Glomerular endothelial cell (primary cell): ENCODE measurements around the gene KTN1. TPM values are rescaled to one million over a fixed set of nuclear protein-coding genes. Genes with fewer than 3 reads are reported as not detected.

Source experiments
- DNase-seq: peaks from one replicate; pipeline ENCODE4 v3.0.0-alpha.2; 2011; ENCODE audit warnings: low read depth, low spot score; ENCODE audit errors: extremely low read depth
- total RNA-seq: library from RNA; depleted of rRNA; stranded (reverse); fragments of >200 nt; gene quantifications from 2 replicates; pipeline ENCODE4 v1.2.3, GENCODE V29; 2015

Gene KTN1
- total RNA-seq, 1 donor from 2014 or later: 94.2 TPM

GRCh38 chr14:55604900-55605418, 25.0 kb downstream of the KTN1 start:
- no peak for DNase-seq

GRCh38 chr14:55605793-55606192, 25.8 kb downstream of the KTN1 start:
- no peak for DNase-seq

GRCh38 chr14:55607386-55607785, 27.4 kb downstream of the KTN1 start:
- no peak for DNase-seq

GRCh38 chr14:55609681-55610080, 29.7 kb downstream of the KTN1 start:
- no peak for DNase-seq

GRCh38 chr14:55610713-55611370, 30.8 kb downstream of the KTN1 start:
- no peak for DNase-seq

GRCh38 chr14:55611859-55612258, 31.9 kb downstream of the KTN1 start:
- DNase-seq: no peak

GRCh38 chr14:55614304-55614703, 34.3 kb downstream of the KTN1 start:
- DNase-seq: no peak

- DNase-seq: no peak
These were observed 40.3 kb downstream of the KTN1 start for GRCh38 chr14:55620277-55620676.

- DNase-seq: no peak
These were observed 41.0 kb downstream of the KTN1 start for GRCh38 chr14:55620981-55621380.

GRCh38 chr14:55621391-55621790, 41.4 kb downstream of the KTN1 start:
- DNase-seq: no peak

GRCh38 chr14:55624913-55625312, 44.9 kb downstream of the KTN1 start:
- no peak for DNase-seq

GRCh38 chr14:55625481-55625880, 45.5 kb downstream of the KTN1 start:
- no peak for DNase-seq

- no peak for DNase-seq
These were observed 46.1 kb downstream of the KTN1 start for GRCh38 chr14:55626131-55626530.

- no peak for DNase-seq
These were observed 48.4 kb downstream of the KTN1 start for GRCh38 chr14:55628426-55628825.

- no peak for DNase-seq
These were observed 58.7 kb downstream of the KTN1 start for GRCh38 chr14:55638665-55639064.

- DNase-seq: no peak
These were observed 61.3 kb downstream of the KTN1 start for GRCh38 chr14:55641290-55641689.

GRCh38 chr14:55641954-55642353, 61.9 kb downstream of the KTN1 start:
- no peak for DNase-seq

GRCh38 chr14:55645145-55645544, 65.1 kb downstream of the KTN1 start:
- no peak for DNase-seq

- no peak for DNase-seq
These were observed 66.1 kb downstream of the KTN1 start for GRCh38 chr14:55645845-55646832.

GRCh38 chr14:55650992-55651391, 71.0 kb downstream of the KTN1 start:
- DNase-seq: no peak

GRCh38 chr14:55654243-55654642, 74.2 kb downstream of the KTN1 start:
- DNase-seq: no peak

GRCh38 chr14:55661029-55661428, 81.0 kb downstream of the KTN1 start:
- DNase-seq: no peak
